ENCODE data around the gene MGAT4C. TPM values are rescaled to one million over a fixed set of nuclear protein-coding genes. Genes with fewer than 3 reads are reported as not detected.

Gene MGAT4C
- total RNA-seq, 1 experiment from 2014 or later: not detected

DNA sequence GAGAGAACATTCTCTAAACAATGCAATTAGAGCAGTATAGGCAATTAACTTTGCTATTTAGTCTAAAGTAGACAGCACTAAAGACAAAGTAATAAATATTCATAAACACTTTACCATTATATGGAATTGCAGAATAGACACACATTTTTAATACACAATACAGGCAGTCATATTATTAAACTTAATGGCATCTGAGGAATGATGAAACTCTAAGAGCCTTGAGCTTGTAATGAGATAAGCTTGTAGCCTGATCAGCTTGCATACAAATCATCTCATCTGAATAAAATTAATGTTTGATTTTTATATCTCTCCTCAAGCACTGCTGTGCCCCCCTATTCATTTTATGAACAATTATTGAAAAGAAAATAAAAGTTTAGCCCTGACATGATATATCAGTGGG is 107.6 kb downstream of the MGAT4C start:
- intact Hi-C loops (cut with micrococcal nuclease): no loop called here
- Histone ChIP-seq H4K20me1 (ENCODE audit: low read length) (no peaks in the 10 kb centered on the region), H3K27ac (ENCODE audit: low read length) (no peak overlapping the region), H3K9me3 (ENCODE audit: low read length) (no peaks in the 10 kb centered on the region), H3K4me3 (ENCODE audit: low read length) (no peak overlapping the region), H3K9me2 (replicated peaks; ENCODE audit: low read length) (no peaks in the 10 kb centered on the region), H3F3A (ENCODE audit: low read length, unreplicated experiment) (no peaks in the 10 kb centered on the region), H3K27me3 (ENCODE audit: low read length) (no peaks in the 10 kb centered on the region), H3K4me1 (ENCODE audit: insufficient read depth, low read length) (no peaks in the 10 kb centered on the region), H2AFZ (ENCODE audit: low read length) (no peak overlapping the region), H3K4me2 (ENCODE audit: low read length) (no peak overlapping the region), H3K79me2 (ENCODE audit: low read length) (no peaks in the 10 kb centered on the region), H3K9ac (ENCODE audit: low read length) (no peak overlapping the region), H3K36me3 (ENCODE audit: low read depth, low read length) (no peaks in the 10 kb centered on the region)
- ChIA-PET CTCF (no interaction called here), POLR2A (ENCODE audit: unreplicated experiment) (no interaction called here)
- DNase-seq: no peak
- TF ChIP-seq EZH2phosphoT487 (IDR thresholded peaks at IDR 0.05; ENCODE audit: borderline replicate concordance, low read length) (no peak), EZH2 (IDR thresholded peaks at IDR 0.05; ENCODE audit: low read length, unreplicated experiment) (no peak)
- TF ChIP-seq, protein P1, sequence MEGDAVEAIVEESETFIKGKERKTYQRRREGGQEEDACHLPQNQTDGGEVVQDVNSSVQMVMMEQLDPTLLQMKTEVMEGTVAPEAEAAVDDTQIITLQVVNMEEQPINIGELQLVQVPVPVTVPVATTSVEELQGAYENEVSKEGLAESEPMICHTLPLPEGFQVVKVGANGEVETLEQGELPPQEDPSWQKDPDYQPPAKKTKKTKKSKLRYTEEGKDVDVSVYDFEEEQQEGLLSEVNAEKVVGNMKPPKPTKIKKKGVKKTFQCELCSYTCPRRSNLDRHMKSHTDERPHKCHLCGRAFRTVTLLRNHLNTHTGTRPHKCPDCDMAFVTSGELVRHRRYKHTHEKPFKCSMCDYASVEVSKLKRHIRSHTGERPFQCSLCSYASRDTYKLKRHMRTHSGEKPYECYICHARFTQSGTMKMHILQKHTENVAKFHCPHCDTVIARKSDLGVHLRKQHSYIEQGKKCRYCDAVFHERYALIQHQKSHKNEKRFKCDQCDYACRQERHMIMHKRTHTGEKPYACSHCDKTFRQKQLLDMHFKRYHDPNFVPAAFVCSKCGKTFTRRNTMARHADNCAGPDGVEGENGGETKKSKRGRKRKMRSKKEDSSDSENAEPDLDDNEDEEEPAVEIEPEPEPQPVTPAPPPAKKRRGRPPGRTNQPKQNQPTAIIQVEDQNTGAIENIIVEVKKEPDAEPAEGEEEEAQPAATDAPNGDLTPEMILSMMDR (conservative IDR thresholded peaks at IDR 0.05; ENCODE audit: low read depth, low read length): no peak
- no peak for ATAC-seq
- BruUV-seq (replicated peaks): no TSS peak

DNA sequence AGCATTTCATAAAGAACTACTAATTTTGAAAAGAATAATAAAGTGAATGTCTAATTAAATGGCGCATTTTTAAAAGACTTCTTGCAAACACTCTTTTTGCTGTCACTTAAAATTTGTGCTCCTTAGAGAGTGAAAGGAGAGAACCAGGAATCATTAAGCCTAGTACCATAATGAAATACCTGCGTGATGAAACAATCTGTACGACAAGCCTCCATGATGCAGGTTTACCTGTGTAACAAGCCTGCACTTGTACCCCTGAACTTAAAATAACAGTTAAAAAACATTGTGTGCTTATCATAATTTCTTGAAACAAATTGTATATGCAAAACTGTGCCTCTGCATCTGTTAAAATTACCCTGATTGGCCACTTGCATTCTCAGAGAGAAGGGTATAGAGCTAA is 108.1 kb downstream of the MGAT4C start:
- Histone ChIP-seq H3K9me2 (replicated peaks; ENCODE audit: low read length) (no peaks in the 10 kb centered on the region), H3K27me3 (ENCODE audit: low read length) (no peaks in the 10 kb centered on the region), H3K4me3 (ENCODE audit: low read length) (no peak overlapping the region), H3K4me2 (ENCODE audit: low read length) (no peak overlapping the region), H3K79me2 (ENCODE audit: low read length) (no peaks in the 10 kb centered on the region), H3K36me3 (ENCODE audit: low read depth, low read length) (no peaks in the 10 kb centered on the region), H3K27ac (ENCODE audit: low read length) (no peak overlapping the region), H3F3A (ENCODE audit: low read length, unreplicated experiment) (no peaks in the 10 kb centered on the region), H3K9ac (ENCODE audit: low read length) (no peak overlapping the region), H2AFZ (ENCODE audit: low read length) (no peak overlapping the region), H3K4me1 (ENCODE audit: insufficient read depth, low read length) (no peaks in the 10 kb centered on the region), H3K9me3 (ENCODE audit: low read length) (no peaks in the 10 kb centered on the region), H4K20me1 (ENCODE audit: low read length) (no peaks in the 10 kb centered on the region)
- BruUV-seq (replicated peaks): no TSS peak
- intact Hi-C loops (cut with micrococcal nuclease): no loop called here
- CTCF ChIA-PET: no interaction called here
- DNase-seq: no peak
- no peak for ATAC-seq
- POLR2A ChIA-PET (ENCODE audit: unreplicated experiment): no interaction called here
- TF ChIP-seq EZH2 (IDR thresholded peaks at IDR 0.05; ENCODE audit: low read length, unreplicated experiment) (no peak), EZH2phosphoT487 (IDR thresholded peaks at IDR 0.05; ENCODE audit: borderline replicate concordance, low read length) (no peak)

- H3K4me2 ChIP-seq (ENCODE audit: low read length): no peak overlapping the region
- H4K20me1 ChIP-seq (ENCODE audit: low read length): no peaks in the 10 kb centered on the region
- no peak overlapping the region for H3K4me3 ChIP-seq (ENCODE audit: low read length)
- ChIA-PET POLR2A (ENCODE audit: unreplicated experiment) (interaction anchor here (0.6 kb wide), 1 partner anchor 61 kb away, joined by 5 read pairs; no protein-coding TSS in a partner anchor), CTCF (no interaction called here)
- no TSS peak for BruUV-seq (replicated peaks)
- H3F3A ChIP-seq (ENCODE audit: low read length, unreplicated experiment): no peaks in the 10 kb centered on the region
- H3K9me2 ChIP-seq (replicated peaks; ENCODE audit: low read length): no peaks in the 10 kb centered on the region
- no peak overlapping the region for H3K27ac ChIP-seq (ENCODE audit: low read length)
- intact Hi-C loops (cut with micrococcal nuclease): no loop called here
- H3K36me3 ChIP-seq (ENCODE audit: low read depth, low read length): no peaks in the 10 kb centered on the region
- ATAC-seq (no peak), DNase-seq (no peak)
- no peaks in the 10 kb centered on the region for H3K4me1 ChIP-seq (ENCODE audit: insufficient read depth, low read length)
- no peaks in the 10 kb centered on the region for H3K79me2 ChIP-seq (ENCODE audit: low read length)
- H3K9ac ChIP-seq (ENCODE audit: low read length): no peak overlapping the region
- no peaks in the 10 kb centered on the region for H3K9me3 ChIP-seq (ENCODE audit: low read length)
- no peak overlapping the region for H2AFZ ChIP-seq (ENCODE audit: low read length)
- TF ChIP-seq EZH2phosphoT487 (IDR thresholded peaks at IDR 0.05; ENCODE audit: borderline replicate concordance, low read length) (no peak), EZH2 (IDR thresholded peaks at IDR 0.05; ENCODE audit: low read length, unreplicated experiment) (no peak)
- no peaks in the 10 kb centered on the region for H3K27me3 ChIP-seq (ENCODE audit: low read length)
These were observed 111.0 kb downstream of the MGAT4C start for GRCh38 chr12:86145156-86145555.

- no peak for TF ChIP-seq EZH2phosphoT487 (IDR thresholded peaks at IDR 0.05; ENCODE audit: borderline replicate concordance, low read length)
- TF ChIP-seq EZH2 (IDR thresholded peaks at IDR 0.05; ENCODE audit: low read length, unreplicated experiment): no peak
- TF ChIP-seq, protein P1 (conservative IDR thresholded peaks at IDR 0.05; ENCODE audit: low read depth, low read length): no peak
- Histone ChIP-seq H3K9me2 (replicated peaks; ENCODE audit: low read length) (no peaks in the 10 kb centered on the region), H3K27ac (ENCODE audit: low read length) (no peak overlapping the region), H3K4me2 (ENCODE audit: low read length) (no peak overlapping the region), H4K20me1 (ENCODE audit: low read length) (no peaks in the 10 kb centered on the region), H3K9ac (ENCODE audit: low read length) (no peak overlapping the region), H3K4me1 (ENCODE audit: insufficient read depth, low read length) (peaks cover 4% of the 10 kb centered on the region; the same call in 1 of the 2 replicates), H3K9me3 (ENCODE audit: low read length) (no peaks in the 10 kb centered on the region), H3K4me3 (ENCODE audit: low read length) (no peak overlapping the region), H2AFZ (ENCODE audit: low read length) (no peak overlapping the region), H3F3A (ENCODE audit: low read length, unreplicated experiment) (no peaks in the 10 kb centered on the region), H3K27me3 (ENCODE audit: low read length) (no peaks in the 10 kb centered on the region), H3K79me2 (ENCODE audit: low read length) (no peaks in the 10 kb centered on the region), H3K36me3 (ENCODE audit: low read depth, low read length) (no peaks in the 10 kb centered on the region)
- DNase-seq: no peak
- intact Hi-C loops (cut with micrococcal nuclease): no loop called here
- ATAC-seq: no peak
- ChIA-PET CTCF (no interaction called here), POLR2A (ENCODE audit: unreplicated experiment) (interaction anchor here (0.7 kb wide), 1 partner anchor 711 kb away, joined by 14 read pairs; no protein-coding TSS in a partner anchor)
- BruUV-seq (replicated peaks): no TSS peak
These were observed 113.0 kb downstream of the MGAT4C start for GRCh38 chr12:86143162-86143561.

Measured in PC-3 (cell line).